K562 (cell line): ENCODE data around the gene PXK. TPM values are rescaled to one million over a fixed set of nuclear protein-coding genes. Genes with fewer than 3 reads are reported as not detected.

Experiments
- ARID3B ChIP-seq: fragments of 250-450 bp; sonication (Bioruptor Pico); IDR thresholded peaks from 2 replicates; pipeline ENCODE4 v1.4.0; 2020; ENCODE audit warnings: borderline replicate concordance
- CTBP1 ChIP-seq: fragments of 450-650 bp; IDR thresholded peaks from 2 replicates; pipeline ENCODE4 v1.6.1; 2016; ENCODE audit warnings: borderline replicate concordance
- FOXA1 ChIP-seq: fragments of 450-650 bp; IDR thresholded peaks from 2 replicates; pipeline ENCODE4 v1.6.1; 2016; ENCODE audit warnings: mild to moderate bottlenecking, borderline replicate concordance
- FUS ChIP-seq: fragments of 200-400 bp; formaldehyde crosslinking; optimal IDR thresholded peaks from 2 replicates; pipeline ENCODE3; 2017; ENCODE audit warnings: low read depth, low read length
- KHSRP ChIP-seq: fragments of 450-650 bp; IDR thresholded peaks from 2 replicates; pipeline ENCODE4 v1.6.1; 2017
- KLF16 ChIP-seq: IDR thresholded peaks from 2 replicates; pipeline ENCODE4 v1.6.1; 2016; ENCODE audit warnings: antibody characterized with exemption
- PPARD ChIP-seq: fragments of 250-450 bp; sonication (Bioruptor Pico); IDR thresholded peaks from 2 replicates; pipeline ENCODE4 v1.8.0; 2022; ENCODE audit warnings: inconsistent platforms, mild to moderate bottlenecking, moderate library complexity
- RBM22 ChIP-seq: fragments of 200-400 bp; formaldehyde crosslinking; IDR thresholded peaks from 2 replicates; pipeline ENCODE4 v1.6.1; 2018; ENCODE audit warnings: low read length, low read depth; ENCODE audit not compliant: poor library complexity, severe bottlenecking
- SETDB1 ChIP-seq: IDR thresholded peaks from one replicate; pipeline ENCODE4 v1.6.1; 2012; ENCODE audit warnings: low read length, control low read depth, inconsistent platforms
- SIRT6 ChIP-seq: IDR thresholded peaks from one replicate; pipeline ENCODE4 v1.6.1; 2012; ENCODE audit warnings: low read depth, mild to moderate bottlenecking, control low read depth, inconsistent platforms, low read length, moderate library complexity
- SNRNP70 ChIP-seq: fragments of 200-400 bp; formaldehyde crosslinking; optimal IDR thresholded peaks from 2 replicates; pipeline ENCODE3; 2017; ENCODE audit warnings: low read depth, low read length
- STAT6 ChIP-seq: sonication (generic); formaldehyde crosslinking; IDR thresholded peaks from 2 replicates; pipeline ENCODE4 v1.8.1; 2023; ENCODE audit warnings: mild to moderate bottlenecking, missing genetic modification reagents
- ZFPM2 ChIP-seq: fragments of 250-450 bp; sonication (Bioruptor Pico); IDR thresholded peaks from 2 replicates; pipeline ENCODE4 v1.5.1; 2022; ENCODE audit warnings: mild to moderate bottlenecking
- ZNF121 ChIP-seq: sonication (generic); formaldehyde crosslinking; conservative IDR thresholded peaks from 2 replicates; pipeline ENCODE4 v1.8.0; 2022; ENCODE audit warnings: missing genetic modification reagents
- ZNF3 ChIP-seq: fragments of 250-450 bp; sonication (Bioruptor Pico); IDR thresholded peaks from 2 replicates; pipeline ENCODE4 v1.5.0; 2021; ENCODE audit warnings: mild to moderate bottlenecking, moderate library complexity
- ZNF311 ChIP-seq: fragments of 250-450 bp; sonication (Bioruptor Pico); IDR thresholded peaks from 2 replicates; pipeline ENCODE4 v1.4.0; 2020; ENCODE audit warnings: mild to moderate bottlenecking, moderate library complexity
- ZNF444 ChIP-seq: fragments of 250-450 bp; sonication (Bioruptor Pico); IDR thresholded peaks from 2 replicates; pipeline ENCODE4 v1.4.0; 2020; ENCODE audit warnings: mild to moderate bottlenecking, moderate library complexity
- polyA plus RNA-seq, 8 experiments: library from polyadenylated mRNA; depleted of rRNA in 4 of 8; stranded (reverse) in 5 of 8; unstranded in 3 of 8; fragments of >200 nt; fragmentation: Nextera tagmentation in 2 of 8; fragmentation: Illumina TruSeq in 1 of 8; extraction: Ambion mirVana in 2 of 8; extraction: Trizol in 1 of 8; gene quantifications; 2 replicates each; pipeline versions ENCODE4 v1.2.1 to v1.2.3, GENCODE V29; 2011 to 2014; ENCODE audit warnings: inconsistent platforms in 1 of 8, missing spikeins in 1 of 8
- total RNA-seq, 7 experiments: library from RNA; depleted of rRNA in 6 of 7; stranded (reverse); fragments of >200 nt in 6 of 7; fragmentation: Illumina TruSeq in 2 of 7; extraction: Trizol in 2 of 7; gene quantifications; 2 replicates each; pipeline versions ENCODE4 v1.2.1 to v1.2.3, GENCODE V29; 2011 to 2021; ENCODE audit warnings: low replicate concordance in 1 of 7
- TF ChIP-seq, protein P1 (sequence below): fragments of 450-650 bp; IDR thresholded peaks from 2 replicates; pipeline ENCODE4 v1.6.1; 2017; ENCODE audit warnings: antibody characterized with exemption
- TF ChIP-seq, protein P2 (sequence below): sonication (generic); formaldehyde crosslinking; IDR thresholded peaks from 2 replicates; pipeline ENCODE4 v1.8.1; 2022; ENCODE audit warnings: missing genetic modification reagents
- TF ChIP-seq, protein P3 (sequence below): fragments of 450-650 bp; IDR thresholded peaks from 2 replicates; pipeline ENCODE4 v1.6.1; 2016; ENCODE audit warnings: borderline replicate concordance

Gene PXK
- total and polyA plus RNA-seq, 9 of the 15 experiments (the other 6 are each of a cell fraction or from before 2014, with no cell fraction given) = 3.3 to 19.9 (median 11.3) TPM

- TF ChIP-seq, protein P1, sequence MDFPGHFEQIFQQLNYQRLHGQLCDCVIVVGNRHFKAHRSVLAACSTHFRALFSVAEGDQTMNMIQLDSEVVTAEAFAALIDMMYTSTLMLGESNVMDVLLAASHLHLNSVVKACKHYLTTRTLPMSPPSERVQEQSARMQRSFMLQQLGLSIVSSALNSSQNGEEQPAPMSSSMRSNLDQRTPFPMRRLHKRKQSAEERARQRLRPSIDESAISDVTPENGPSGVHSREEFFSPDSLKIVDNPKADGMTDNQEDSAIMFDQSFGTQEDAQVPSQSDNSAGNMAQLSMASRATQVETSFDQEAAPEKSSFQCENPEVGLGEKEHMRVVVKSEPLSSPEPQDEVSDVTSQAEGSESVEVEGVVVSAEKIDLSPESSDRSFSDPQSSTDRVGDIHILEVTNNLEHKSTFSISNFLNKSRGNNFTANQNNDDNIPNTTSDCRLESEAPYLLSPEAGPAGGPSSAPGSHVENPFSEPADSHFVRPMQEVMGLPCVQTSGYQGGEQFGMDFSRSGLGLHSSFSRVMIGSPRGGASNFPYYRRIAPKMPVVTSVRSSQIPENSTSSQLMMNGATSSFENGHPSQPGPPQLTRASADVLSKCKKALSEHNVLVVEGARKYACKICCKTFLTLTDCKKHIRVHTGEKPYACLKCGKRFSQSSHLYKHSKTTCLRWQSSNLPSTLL = no peak
- TF ChIP-seq ZFPM2 (CRISPR knock-in tag) (no peak), ZNF3 (CRISPR knock-in tag) (no peak), RBM22 (no peak), SIRT6 (no peak), SNRNP70 (no peak), FOXA1 (no peak), ARID3B (no peak), FUS (no peak), ZNF121 (CRISPR knock-in tag) (no peak), ZNF311 (no peak), CTBP1 (peak; percentile 34; the same call in 1 of the 2 replicates), KHSRP (no peak), STAT6 (CRISPR knock-in tag) (no peak), KLF16 (peak; percentile 12; the same call in 1 of the 2 replicates), ZNF444 (no peak), PPARD (CRISPR knock-in tag) (no peak), SETDB1 (no peak)
- TF ChIP-seq, protein P2, sequence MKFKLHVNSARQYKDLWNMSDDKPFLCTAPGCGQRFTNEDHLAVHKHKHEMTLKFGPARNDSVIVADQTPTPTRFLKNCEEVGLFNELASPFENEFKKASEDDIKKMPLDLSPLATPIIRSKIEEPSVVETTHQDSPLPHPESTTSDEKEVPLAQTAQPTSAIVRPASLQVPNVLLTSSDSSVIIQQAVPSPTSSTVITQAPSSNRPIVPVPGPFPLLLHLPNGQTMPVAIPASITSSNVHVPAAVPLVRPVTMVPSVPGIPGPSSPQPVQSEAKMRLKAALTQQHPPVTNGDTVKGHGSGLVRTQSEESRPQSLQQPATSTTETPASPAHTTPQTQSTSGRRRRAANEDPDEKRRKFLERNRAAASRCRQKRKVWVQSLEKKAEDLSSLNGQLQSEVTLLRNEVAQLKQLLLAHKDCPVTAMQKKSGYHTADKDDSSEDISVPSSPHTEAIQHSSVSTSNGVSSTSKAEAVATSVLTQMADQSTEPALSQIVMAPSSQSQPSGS = no peak
- TF ChIP-seq, protein P3, sequence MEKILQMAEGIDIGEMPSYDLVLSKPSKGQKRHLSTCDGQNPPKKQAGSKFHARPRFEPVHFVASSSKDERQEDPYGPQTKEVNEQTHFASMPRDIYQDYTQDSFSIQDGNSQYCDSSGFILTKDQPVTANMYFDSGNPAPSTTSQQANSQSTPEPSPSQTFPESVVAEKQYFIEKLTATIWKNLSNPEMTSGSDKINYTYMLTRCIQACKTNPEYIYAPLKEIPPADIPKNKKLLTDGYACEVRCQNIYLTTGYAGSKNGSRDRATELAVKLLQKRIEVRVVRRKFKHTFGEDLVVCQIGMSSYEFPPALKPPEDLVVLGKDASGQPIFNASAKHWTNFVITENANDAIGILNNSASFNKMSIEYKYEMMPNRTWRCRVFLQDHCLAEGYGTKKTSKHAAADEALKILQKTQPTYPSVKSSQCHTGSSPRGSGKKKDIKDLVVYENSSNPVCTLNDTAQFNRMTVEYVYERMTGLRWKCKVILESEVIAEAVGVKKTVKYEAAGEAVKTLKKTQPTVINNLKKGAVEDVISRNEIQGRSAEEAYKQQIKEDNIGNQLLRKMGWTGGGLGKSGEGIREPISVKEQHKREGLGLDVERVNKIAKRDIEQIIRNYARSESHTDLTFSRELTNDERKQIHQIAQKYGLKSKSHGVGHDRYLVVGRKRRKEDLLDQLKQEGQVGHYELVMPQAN = no peak
Measured at GRCh38 chr3:58463181-58463941, 130.7 kb downstream of the PXK start (continued).
